HG02885 (cell line): Measurements from ENCODE around the gene TSPAN16.
"Not testable (repeated sequence)": the region's sequence is repeated elsewhere in the genome, so short reads cannot be mapped to it uniquely, and the experiment has no call there.

Experiments
- ATAC-seq: cut with Tn5 transposase; IDR thresholded peaks from one replicate; pipeline ENCODE4 v1.9.1; 2021; ENCODE audit warnings: mild to moderate bottlenecking; ENCODE audit not compliant: unreplicated experiment, poor library complexity

Gene TSPAN16

DNA sequence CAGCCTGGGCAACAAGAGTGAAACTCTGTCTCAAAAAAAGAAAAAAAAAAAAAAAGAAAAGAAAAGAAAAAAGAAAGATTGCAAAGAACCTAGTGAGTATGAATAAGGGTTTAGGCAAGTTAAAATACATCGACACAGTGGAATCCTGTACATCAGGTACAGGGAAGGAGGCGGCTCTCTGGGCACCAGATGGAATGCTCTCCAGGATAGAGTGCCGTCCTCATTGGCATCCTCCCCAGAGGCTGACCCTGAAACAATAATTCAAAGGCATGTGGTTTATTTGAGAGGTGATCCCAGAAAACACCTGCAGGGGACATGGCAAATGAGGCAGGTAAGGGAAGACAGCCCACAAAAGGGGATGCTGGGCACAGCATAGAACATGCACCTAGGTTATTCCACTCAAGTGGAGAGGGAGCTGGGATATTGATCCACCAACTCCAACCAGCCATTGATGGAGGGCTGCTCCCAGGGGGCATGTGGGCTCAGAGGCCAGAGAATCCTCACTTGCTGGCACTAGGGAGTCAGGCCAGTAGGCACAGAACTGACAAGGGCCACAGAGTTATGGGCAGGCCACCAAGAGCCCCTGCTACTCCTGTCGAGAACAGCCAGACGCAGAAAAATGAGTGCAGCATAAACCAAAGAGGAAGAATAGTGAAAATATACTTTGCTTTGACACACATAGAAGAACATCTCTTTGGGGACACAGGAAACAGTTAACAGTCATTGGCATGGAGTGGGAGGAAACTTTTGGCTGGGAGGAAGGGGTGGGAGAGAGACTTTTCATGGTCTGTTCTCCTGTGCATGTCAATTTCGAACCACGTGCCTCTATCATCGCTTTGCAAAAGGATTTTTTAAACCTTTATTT, 4.2 kb downstream of the TSPAN16 start:
- no peak for ATAC-seq

DNA sequence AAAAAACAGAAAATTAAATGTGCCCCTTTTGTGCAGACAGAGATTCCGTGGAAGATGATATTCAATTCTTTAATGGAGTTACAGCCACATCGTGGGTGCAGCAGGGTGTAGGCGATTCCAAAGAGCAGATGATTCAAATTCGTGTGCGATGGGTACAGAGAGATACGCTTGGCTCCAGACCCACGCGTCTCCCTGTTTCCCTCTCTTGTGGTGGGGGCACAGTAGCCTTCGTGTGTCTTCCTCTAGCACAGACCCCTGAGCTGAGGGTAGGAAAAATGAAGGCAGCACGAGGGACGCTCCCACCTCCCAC, 4.8 kb downstream of the TSPAN16 start:
- no peak for ATAC-seq

DNA sequence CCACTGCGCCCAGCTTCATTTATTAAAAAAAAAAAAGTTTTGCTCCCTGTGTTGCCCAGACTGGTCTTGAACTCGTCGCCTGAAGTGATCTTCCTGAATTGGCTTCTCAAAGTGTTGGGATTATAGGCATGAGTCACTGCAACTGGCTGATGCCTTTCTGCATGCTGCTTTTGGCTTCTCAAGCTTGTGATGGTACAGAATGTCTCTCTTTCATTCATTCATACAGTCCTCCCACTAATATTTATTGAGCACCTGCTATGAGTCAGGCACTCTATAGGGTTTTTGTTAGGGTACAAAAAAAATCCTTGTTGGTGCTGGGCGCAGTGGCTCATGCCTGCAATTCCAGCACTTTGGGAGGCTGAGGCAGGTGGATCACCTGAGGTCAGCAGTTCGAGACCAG, 9.0 kb downstream of the TSPAN16 start:
- ATAC-seq, result no peak

DNA sequence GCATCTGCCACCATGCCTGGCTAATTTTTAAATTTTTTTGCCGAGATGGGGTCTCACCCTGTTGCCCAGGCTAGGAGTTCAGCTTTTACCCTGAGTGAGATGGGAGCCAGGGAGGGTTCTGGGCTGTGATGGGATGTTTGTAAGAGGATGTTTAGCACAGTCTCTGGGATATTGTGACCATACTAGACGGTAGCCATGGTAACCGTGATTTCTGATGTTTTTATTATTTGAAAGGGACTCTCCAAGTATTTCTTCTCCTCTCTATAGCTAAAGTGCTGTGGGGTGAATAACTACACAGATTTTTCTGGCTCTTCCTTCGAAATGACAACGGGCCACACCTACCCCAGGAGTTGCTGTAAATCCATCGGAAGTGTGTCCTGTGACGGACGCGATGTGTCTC, 10.4 kb downstream of the TSPAN16 start:
- ATAC-seq, result no peak

DNA sequence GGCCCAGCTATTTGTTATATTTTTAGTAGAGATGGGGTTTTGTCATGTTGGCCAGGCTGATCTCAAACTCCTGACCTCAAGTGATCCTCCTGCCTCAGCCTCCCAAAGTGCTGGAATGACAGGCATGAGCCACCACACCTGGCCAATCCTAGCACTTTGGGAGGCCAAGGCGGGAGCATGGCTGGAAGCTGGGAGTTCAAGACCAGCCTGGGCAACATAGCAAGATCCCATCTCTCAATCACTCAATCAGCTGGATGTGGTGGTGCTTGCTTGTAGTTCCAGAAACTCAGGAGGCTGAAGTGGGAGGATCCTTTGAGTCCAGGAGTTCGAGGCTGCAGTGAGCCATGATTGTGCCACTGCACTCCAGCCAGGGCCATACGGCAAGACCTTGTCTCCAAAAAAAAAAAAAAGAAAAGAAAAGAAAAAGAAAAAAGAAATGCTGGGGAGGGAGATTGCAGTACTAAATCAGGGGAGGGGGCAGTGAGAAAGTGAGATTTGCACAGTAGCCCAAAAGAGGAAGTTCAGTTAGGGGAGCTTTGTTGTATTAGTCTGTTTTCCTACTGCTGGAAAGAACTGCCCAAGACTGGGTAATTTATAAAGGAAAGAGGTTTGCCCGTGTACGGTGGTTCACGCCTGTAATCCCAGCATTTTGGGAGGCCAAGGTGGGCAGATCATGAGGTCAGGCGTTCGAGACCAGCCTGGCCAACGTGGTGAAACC, 24.5 kb downstream of the TSPAN16 start:
- not testable (repeated sequence) for ATAC-seq

DNA sequence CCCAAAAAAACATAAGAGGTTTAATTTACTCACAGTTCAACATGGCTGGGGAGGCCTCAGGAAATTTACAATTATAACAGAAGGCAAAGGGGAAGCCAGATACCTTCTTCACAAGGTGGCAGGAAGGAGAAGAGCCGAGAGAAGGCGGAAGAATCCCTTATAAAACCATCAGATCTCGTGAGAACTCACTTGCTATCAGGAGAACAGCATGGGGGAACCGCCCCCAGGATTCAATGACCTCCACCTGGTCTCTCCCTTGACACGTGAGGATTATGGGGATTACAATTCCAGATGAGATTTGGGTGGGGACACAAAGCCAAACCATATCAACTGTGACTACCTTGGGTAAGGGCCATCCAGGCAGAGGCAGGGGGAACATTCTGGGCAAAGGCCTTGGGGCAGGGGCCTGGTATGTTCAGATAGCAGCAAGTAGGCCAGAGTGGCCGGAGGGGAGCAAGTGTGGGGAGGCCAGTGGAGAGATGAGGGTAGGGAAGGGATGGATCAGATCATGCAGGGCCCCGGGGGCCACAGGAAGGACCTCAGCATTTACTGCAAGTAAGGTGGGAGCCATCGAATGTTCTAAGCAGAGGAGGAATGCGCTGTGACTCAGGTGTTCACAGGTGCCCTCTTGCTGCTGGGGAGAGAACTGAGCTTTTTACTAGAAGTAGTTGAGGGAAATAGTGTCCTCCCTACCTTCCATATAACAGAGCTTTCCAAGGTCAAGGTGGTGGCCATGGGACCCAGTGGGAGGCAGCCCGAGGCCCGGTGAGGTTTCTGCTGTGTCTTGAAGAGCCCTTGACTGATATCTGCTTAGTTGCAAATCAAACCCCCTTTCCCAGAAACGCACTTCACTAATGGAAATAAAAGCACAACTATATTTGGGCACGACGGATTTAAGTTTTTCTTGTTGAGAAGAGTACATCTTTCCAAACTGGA, 25.5 kb downstream of the TSPAN16 start:
- no peak for ATAC-seq

DNA sequence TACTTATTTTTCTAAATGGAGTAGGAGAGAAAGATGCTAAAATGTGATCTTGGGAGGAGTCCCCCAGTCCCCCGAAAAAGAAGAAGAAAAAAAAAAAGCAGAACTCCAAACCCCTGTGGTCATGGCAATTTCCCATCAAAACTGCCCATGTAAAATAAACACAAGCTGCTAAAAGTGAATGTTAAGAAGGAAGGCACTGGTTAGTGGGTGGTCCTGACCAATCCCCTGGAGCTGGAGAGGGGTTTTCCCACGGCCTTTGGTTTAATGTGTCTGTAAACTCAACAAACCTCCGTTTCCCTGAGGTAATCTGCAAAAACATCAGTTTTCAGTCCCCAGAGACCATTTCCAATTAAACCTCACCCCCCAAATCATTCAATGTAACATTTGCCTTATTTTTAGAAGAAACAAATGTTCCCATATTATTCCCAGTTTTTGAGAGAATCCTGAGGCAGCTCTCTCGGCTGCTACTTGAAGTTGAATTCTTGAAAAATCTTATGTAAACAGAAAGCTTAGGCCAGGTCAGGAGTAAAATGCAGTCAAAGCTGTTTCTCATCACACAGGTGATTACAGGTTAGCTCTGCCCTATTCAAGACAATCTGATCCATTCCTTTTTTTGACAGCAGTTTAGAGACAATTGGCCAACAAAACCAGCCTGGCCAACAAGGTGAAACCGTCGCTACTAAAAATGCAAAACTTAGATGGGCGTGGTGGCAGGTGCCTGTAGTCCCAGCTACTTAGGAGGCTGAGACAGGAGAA, 26.5 kb downstream of the TSPAN16 start:
- ATAC-seq, result no peak

DNA sequence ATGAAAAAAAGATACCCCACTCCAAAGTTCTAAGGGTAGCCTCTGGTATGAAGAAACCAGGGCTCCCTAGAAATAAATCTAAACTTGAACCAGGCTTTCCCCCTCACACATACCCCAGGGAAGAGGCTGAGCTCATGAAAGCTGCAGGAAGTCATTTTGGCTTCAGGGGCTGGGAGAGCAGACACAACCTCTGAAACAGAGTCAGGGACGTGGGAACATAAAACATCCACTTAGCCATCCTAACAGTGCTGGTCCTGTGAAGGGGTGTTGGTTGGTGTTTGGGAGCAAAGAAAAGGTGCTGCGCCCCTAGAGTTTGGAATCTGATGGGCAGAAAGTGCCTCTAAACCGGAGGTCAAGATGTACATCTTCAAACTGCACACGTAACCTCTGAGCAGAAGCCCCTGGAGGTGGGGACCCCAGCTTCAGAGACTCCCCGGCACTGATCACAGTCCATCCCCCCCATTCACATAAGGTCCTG, 27.7 kb downstream of the TSPAN16 start:
- no peak for ATAC-seq

DNA sequence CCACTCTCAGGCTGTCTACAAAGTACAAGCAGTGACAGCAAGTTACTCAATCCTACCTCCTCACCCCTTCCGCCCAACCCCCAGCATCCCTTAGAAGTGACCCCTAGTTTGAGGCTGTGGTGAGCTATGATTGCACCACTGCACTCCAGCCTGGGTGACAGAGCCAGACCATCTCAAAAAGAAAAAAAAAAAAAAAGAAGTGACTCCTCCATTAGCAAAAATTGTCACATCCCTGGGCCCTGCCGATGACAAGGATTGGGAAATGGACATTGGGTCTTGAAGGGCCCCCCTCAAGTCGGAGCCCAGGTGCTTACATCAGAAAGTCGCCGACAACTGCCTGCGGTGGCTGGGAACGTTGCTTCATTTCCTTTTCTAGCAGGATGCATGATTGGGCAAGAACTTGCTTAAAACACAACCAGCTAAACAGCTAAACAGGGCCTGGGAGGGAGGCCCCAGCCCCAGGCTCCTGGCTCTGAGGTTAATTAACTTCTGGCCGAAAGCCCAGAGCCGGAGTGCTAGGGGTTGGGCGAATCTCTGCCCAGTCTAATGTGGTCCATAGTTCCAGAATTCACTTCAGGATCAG, 28.2 kb downstream of the TSPAN16 start:
- ATAC-seq, result no peak

DNA sequence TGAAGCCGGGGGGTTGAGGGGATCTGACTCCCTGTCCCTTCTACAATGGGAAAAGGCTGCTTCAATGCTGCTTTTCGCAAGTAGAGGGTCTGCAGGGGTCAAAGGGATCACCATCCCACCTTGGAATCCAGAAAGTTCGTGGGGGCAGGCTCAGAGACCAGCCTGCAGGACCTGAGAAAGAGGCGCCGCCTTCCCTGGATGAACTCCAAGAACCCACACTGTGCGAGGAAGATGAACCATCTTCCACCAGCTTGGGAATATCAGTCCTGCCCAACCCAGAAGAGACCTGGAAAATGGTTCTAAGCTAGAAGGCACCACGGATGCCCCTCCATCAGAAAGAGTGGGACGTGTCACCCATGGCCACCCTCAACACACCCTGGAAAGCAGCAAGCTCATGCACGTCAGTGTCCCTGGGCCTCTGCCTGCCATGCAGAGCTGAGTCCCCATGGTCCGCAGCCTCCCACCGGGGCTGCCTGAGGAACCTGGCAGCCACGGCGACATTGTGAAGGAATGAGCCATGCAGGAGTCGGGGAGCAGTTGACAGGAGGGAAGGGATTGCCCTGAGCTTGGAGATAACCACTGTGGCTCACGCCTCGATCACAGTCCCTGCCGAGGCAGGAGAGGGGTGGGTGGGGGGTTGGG, 28.9 kb downstream of the TSPAN16 start:
- no peak for ATAC-seq

DNA sequence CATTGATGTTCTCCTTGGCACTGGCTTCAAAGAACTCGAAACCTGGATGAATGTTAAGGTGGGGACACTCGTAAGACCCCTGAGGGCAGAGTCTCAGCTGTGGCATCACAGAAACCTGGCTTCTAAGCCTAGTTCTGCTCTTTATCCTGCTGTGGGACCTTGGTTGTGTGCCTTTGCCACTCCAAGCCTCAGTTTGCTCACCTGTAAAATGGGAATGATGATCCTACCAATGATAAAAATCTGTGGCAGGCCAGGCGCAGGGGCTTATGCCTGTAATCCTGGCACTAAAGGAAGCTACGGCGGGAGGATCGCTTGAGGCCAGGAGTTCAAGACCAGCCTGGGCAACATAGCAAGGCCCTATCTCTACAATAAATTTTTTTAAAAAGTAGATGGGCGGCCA, 29.6 kb downstream of the TSPAN16 start:
- no peak for ATAC-seq

DNA sequence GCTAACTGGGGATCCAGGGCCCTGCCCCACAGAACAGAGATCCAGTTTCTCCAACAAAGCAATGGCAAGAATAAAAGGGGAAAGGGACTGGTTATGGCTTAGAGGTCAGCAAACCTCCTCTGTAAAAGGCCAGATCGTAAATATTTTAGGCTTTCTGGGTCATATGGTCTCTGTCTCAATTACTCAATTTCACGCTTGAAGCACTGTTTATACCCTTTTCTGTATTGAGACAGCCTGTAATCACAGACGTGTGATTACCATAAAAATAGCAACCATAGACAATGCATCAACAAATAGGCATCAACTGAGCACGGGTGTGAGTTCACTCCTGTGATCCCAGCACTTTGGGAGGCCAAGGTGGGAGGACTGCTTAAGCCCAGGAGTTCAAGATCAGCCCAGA, 34.2 kb downstream of the TSPAN16 start:
- no peak for ATAC-seq

DNA sequence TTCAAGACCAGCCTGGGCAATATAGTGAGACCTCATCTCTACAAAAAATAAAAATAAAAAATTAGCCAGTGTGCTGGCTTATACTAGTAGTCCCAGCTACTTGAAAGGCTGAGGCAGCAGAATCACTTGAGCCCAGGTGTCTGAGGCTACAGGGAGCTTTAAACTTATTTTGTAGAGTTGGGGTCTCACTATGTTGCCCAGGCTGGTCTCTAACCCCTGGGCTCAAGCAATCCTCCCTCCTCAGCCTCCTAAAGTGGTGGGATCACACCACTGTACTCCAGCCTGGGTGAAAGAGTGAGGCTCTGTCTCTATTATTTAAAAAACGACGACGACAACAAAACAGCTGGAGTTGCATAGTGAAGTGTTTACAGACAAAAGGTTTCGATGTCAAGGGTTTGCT, 35.5 kb downstream of the TSPAN16 start:
- ATAC-seq, result no peak

DNA sequence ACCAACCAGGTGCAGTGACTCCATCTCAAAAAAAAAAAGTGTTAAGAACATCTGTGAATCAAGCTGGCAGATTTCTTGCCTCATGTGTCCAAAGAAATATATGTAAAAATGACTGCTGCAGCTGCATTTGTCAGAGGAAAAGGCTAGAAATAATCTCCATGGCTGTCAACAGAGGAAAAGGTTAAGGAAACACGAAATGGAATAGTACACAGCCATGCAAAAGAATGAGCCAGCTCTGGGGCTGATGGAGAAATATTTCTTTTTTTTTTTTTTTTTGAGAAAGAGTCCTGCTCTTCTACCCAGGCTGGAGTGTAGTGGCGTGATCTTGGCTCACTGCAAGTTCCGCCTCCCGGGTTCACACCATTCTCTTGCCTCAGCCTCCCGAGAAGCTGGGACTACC, 36.9 kb downstream of the TSPAN16 start:
- no peak for ATAC-seq

DNA sequence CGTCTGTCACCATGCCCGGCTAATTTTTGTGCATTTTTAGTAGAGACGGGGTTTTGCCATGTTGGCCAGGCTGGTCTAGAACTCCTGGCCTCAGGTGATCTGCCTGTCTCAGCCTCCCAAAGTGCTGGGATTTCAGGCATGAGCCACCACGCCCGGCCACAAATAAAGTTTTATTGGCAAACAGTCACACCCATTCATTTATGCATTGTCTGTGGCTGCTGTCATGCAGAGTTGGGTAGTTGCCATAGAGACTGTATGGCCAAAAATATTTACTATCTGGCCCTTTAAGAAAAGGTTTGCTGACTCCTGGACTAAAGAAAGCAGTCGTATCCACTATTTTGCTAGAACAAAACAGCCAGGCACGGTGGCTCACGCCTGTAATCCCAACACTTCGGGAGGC, 37.9 kb downstream of the TSPAN16 start:
- not testable (repeated sequence) for ATAC-seq

DNA sequence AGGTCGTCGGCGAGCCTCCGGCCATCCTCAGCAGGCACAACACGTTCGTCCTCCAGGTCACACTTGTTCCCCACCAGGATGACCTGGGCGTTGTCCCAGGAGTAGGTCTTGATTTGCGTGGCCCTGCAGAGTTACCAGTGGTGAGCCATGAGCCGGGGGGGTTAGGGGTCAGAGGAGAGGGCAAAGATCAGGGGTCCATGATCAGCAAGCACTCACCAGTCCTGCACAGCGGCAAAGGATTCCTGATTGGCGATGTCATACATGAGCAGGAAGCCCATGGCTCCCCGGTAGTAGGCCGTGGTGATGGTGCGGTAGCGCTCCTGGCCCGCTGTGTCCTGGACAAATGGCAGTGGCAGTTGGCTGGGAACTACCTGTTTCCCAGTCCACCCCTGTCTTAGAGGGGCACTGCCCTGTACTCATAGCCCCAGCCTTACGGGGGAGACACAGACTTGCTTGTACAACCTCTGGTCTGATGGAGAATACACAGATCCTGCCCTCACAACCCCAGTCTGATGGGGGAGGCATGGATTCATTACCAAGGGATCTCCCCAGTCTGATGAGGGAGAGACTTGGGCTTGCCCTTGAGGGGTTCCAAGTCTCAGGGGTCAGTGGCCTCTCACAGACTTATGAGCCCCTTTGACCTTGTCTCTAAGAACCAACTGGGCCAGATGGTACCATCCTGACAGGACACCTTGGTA, 39.6 kb downstream of the TSPAN16 start:
- no peak for ATAC-seq

DNA sequence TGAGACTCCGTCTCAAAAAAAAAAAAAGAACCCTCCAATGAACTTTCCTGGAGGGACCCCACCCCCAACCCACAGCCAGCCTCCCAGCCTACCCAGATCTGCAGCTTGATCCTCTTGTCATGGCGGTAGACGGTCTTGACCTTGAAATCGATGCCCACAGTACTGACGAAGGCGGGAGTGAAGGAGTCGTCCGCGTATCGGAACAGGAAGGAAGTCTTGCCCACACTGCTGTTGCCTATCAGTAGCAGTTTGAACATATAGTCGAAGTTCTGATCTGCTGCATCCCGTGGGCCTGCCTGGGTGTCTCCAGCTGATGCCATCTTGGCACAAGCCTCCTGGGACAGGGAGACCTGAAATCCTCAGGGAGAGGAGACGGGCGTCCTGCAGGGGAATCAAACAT, 41.1 kb downstream of the TSPAN16 start:
- no peak for ATAC-seq

DNA sequence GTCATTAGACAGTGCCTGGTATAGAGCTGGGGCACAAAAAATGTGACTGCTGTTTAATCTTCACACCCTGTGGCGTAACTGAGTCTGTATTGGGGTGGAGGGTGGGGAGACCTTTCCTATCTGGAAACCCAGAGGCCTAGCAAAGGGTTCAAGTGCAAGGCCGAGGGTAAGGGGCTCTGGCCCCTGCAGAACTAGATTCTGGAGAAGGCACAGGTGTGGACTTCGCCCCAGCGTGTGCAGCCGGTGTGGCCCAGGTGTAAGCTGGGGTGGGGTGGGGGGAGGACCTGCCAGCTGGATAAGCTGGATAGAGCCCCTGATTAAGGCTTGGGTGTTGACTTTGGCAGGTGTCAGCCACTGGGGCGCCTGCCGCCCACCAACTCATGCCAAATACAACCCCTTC, 42.2 kb downstream of the TSPAN16 start:
- ATAC-seq, result no peak
